HG03378 (cell line): Measurements from ENCODE around the gene SH3BGR.

Source experiments
- ATAC-seq: cut with Tn5 transposase; IDR thresholded peaks from one replicate; pipeline ENCODE4 v1.9.1; 2021; ENCODE audit warnings: mild to moderate bottlenecking, moderate library complexity; ENCODE audit not compliant: unreplicated experiment

The SH3BGR gene

GRCh38 chr21:39511102-39511501 lies 59.3 kb downstream of the SH3BGR start:
- no peak for ATAC-seq

GRCh38 chr21:39513735-39514134 lies 62.0 kb downstream of the SH3BGR start:
- no peak for ATAC-seq

- no peak for ATAC-seq
Observed at GRCh38 chr21:39515684-39516472, 64.1 kb downstream of the SH3BGR start.

- ATAC-seq: peak; percentile 68
Observed at GRCh38 chr21:39518055-39518846, 66.5 kb downstream of the SH3BGR start.

GRCh38 chr21:39518847-39519210 lies 67.1 kb downstream of the SH3BGR start:
- no peak for ATAC-seq

- no peak for ATAC-seq
Observed at GRCh38 chr21:39519835-39520234, 68.1 kb downstream of the SH3BGR start.

GRCh38 chr21:39523399-39523798 lies 71.6 kb downstream of the SH3BGR start:
- ATAC-seq: no peak

GRCh38 chr21:39523915-39524314 lies 72.1 kb downstream of the SH3BGR start:
- no peak for ATAC-seq

GRCh38 chr21:39525129-39525528 lies 73.4 kb downstream of the SH3BGR start:
- ATAC-seq: no peak

GRCh38 chr21:39525601-39526000 lies 73.8 kb downstream of the SH3BGR start:
- ATAC-seq: no peak

- no peak for ATAC-seq
Observed at GRCh38 chr21:39527067-39527595, 75.4 kb downstream of the SH3BGR start.

GRCh38 chr21:39527664-39528381 lies 76.1 kb downstream of the SH3BGR start:
- ATAC-seq: no peak

- ATAC-seq: no peak
Observed at GRCh38 chr21:39529026-39529425, 77.3 kb downstream of the SH3BGR start.

GRCh38 chr21:39531064-39531463 lies 79.3 kb downstream of the SH3BGR start:
- no peak for ATAC-seq

GRCh38 chr21:39531840-39532239 lies 80.1 kb downstream of the SH3BGR start:
- ATAC-seq: no peak

GRCh38 chr21:39533545-39534380 lies 82.0 kb downstream of the SH3BGR start:
- no peak for ATAC-seq

GRCh38 chr21:39535646-39536437 lies 84.1 kb downstream of the SH3BGR start:
- ATAC-seq: no peak

GRCh38 chr21:39536835-39537234 lies 85.1 kb downstream of the SH3BGR start:
- ATAC-seq: no peak

GRCh38 chr21:39537571-39537970 lies 85.8 kb downstream of the SH3BGR start:
- no peak for ATAC-seq
